Epidermal melanocyte (primary cell): ENCODE data around the gene UBE3B.

Source experiments
- DNase-seq: peaks from one replicate; pipeline ENCODE4 v3.0.0; 2011; ENCODE audit warnings: low spot score; ENCODE audit not compliant: insufficient read length

Gene UBE3B

GRCh38 chr12:109527489-109528123 is 50.2 kb downstream of the UBE3B start:
- DNase-seq: no peak

GRCh38 chr12:109529691-109530640 is 52.5 kb downstream of the UBE3B start:
- DNase-seq: no peak

GRCh38 chr12:109531411-109531810 is 54.0 kb downstream of the UBE3B start:
- no peak for DNase-seq

GRCh38 chr12:109532721-109533486 is 55.5 kb downstream of the UBE3B start:
- DNase-seq: no peak

GRCh38 chr12:109533487-109533740 is 56.0 kb downstream of the UBE3B start:
- DNase-seq: no peak

GRCh38 chr12:109534456-109534855 is 57.0 kb downstream of the UBE3B start:
- no peak for DNase-seq

GRCh38 chr12:109535231-109535862 is 57.9 kb downstream of the UBE3B start:
- DNase-seq: no peak

GRCh38 chr12:109535863-109536250 is 58.4 kb downstream of the UBE3B start:
- no peak for DNase-seq

GRCh38 chr12:109537136-109537535 is 59.7 kb downstream of the UBE3B start:
- no peak for DNase-seq

- no peak for DNase-seq
Observed at GRCh38 chr12:109538191-109538863, 60.9 kb downstream of the UBE3B start.

GRCh38 chr12:109539508-109539907 is 62.1 kb downstream of the UBE3B start:
- no peak for DNase-seq

GRCh38 chr12:109540526-109541412 is 63.3 kb downstream of the UBE3B start:
- no peak for DNase-seq

- no peak for DNase-seq
Observed at GRCh38 chr12:109541413-109541726, 63.9 kb downstream of the UBE3B start.

- no peak for DNase-seq
Observed at GRCh38 chr12:109542014-109542413, 64.6 kb downstream of the UBE3B start.

- no peak for DNase-seq
Observed at GRCh38 chr12:109542876-109543275, 65.4 kb downstream of the UBE3B start.

- DNase-seq: no peak
Observed at GRCh38 chr12:109544955-109545531, 67.6 kb downstream of the UBE3B start.

- no peak for DNase-seq
Observed at GRCh38 chr12:109545826-109546225, 68.4 kb downstream of the UBE3B start.

GRCh38 chr12:109547286-109547685 is 69.9 kb downstream of the UBE3B start:
- no peak for DNase-seq

GRCh38 chr12:109548258-109548657 is 70.8 kb downstream of the UBE3B start:
- DNase-seq: no peak
